RWPE1 (cell line): Measurements from ENCODE around the gene RUVBL1.

Experiments used
- CTCF ChIA-PET: fragments of 350-600 bp; sonication (Branson Sonifier 250); formaldehyde crosslinking; extraction: SDS; loops from one replicate; lab custom pipeline; 2021; lab: Yijun Ruan, JAX
- POLR2A ChIA-PET: fragments of 400-600 bp; formaldehyde crosslinking; extraction: SDS; loops from one replicate; lab custom pipeline; 2020; ENCODE audit warnings: antibody characterized with exemption; ENCODE audit not compliant: low non-redundant PET; lab: Yijun Ruan, JAX
- DNase-seq: peaks from one replicate; pipeline ENCODE4 v3.0.0; 2012; ENCODE audit warnings: low spot score
- H3K27ac ChIP-seq: fragments of 450-650 bp; 2 replicates; pipeline ENCODE4 v1.5.1; 2017
- CTCF ChIP-seq: fragments of 450-650 bp; conservative IDR thresholded peaks from 2 replicates; pipeline ENCODE4 v1.5.1; 2017; ENCODE audit warnings: low read depth, mild to moderate bottlenecking

The RUVBL1 gene

GRCh38 chr3:128123538-128124368, at the start of gene RUVBL1:
Gene RUVBL1, minus strand, starts transcription at chr3:128123812. Its CDS starts 88 bp downstream, at chr3:128123724.
- CTCF ChIA-PET: interaction anchor here (0.6 to 1.4 kb wide), 2 partner anchors 9 to 484 kb away, joined by 3 read pairs; no protein-coding TSS in a partner anchor
- POLR2A ChIA-PET: interaction anchor here (1.3 to 1.7 kb wide), 2 partner anchors 20 to 30 kb away, joined by 4 to 6 read pairs; partner anchors contain the start of gene EEFSEC

GRCh38 chr3:128173200-128173599, 49.6 kb upstream of the RUVBL1 start:
- TF ChIP-seq CTCF: no peak
- no peak for DNase-seq
- ChIA-PET POLR2A (no interaction called here), CTCF (interaction anchor here (0.6 kb wide), 1 partner anchor 190 kb away, joined by 4 read pairs; no protein-coding TSS in a partner anchor)
- no peak overlapping the region for H3K27ac ChIP-seq

More at GRCh38 chr3:128123538-128124368, at the start of gene RUVBL1:
- peak; percentile 98 for DNase-seq
- H3K27ac ChIP-seq: peak within 1 kb of the TSS; percentile 71
- TF ChIP-seq CTCF: no peak

GRCh38 chr3:128170866-128171516, 47.4 kb upstream of the RUVBL1 start:
- POLR2A ChIA-PET: no interaction called here
- H3K27ac ChIP-seq: no peak overlapping the region
- peak; percentile 71 for TF ChIP-seq CTCF
- DNase-seq: peak; percentile 81
- CTCF ChIA-PET: interaction anchor here (0.6 to 1.1 kb wide), 11 partner anchors 10 to 438 kb away, joined by 3 to 9 read pairs (median 4); no protein-coding TSS in a partner anchor

GRCh38 chr3:128168836-128169235, 45.2 kb upstream of the RUVBL1 start:
- no peak for DNase-seq
- no peak overlapping the region for H3K27ac ChIP-seq
- no peak for TF ChIP-seq CTCF
- POLR2A ChIA-PET: no interaction called here
- CTCF ChIA-PET: interaction anchor here (0.5 to 2.0 kb wide), 2 partner anchors 177 to 329 kb away, joined by 3 to 6 read pairs; no protein-coding TSS in a partner anchor

- TF ChIP-seq CTCF: no peak
- H3K27ac ChIP-seq: no peak overlapping the region
- no peak for DNase-seq
- POLR2A ChIA-PET: no interaction called here
- CTCF ChIA-PET: interaction anchor here (2.0 kb wide), 1 partner anchor 330 kb away, joined by 6 read pairs; no protein-coding TSS in a partner anchor
Observed at GRCh38 chr3:128167973-128168674, 44.5 kb upstream of the RUVBL1 start.

GRCh38 chr3:128167646-128167972, 44.0 kb upstream of the RUVBL1 start:
- no peak for DNase-seq
- CTCF ChIA-PET: interaction anchor here (2.0 kb wide), 1 partner anchor 330 kb away, joined by 6 read pairs; no protein-coding TSS in a partner anchor
- H3K27ac ChIP-seq: no peak overlapping the region
- no peak for TF ChIP-seq CTCF
- POLR2A ChIA-PET: no interaction called here
